ENCODE results near the gene C1QTNF9. TPM values are rescaled to one million over a fixed set of nuclear protein-coding genes. Genes with fewer than 3 reads are reported as not detected.

C1QTNF9 gene
- total and polyA plus RNA-seq, 4 donors = 0.10 to 0.25 (median 0.19) TPM; not detected in 1

GRCh38 chr13:24293746-24294145 lies 15.6 kb upstream of the C1QTNF9 start:
- Histone ChIP-seq H3K27ac (ENCODE audit: low read depth in 1 of 2, low read length in 2 of 2) (no peak overlapping the region), H3K27me3 (ENCODE audit: control insufficient read depth in 4 of 4, insufficient read depth in 4 of 4, low read length in 3 of 4) (no peaks in the 10 kb centered on the region), H3K4me3 (ENCODE audit: low read depth in 1 of 3, low read length in 3 of 3) (no peak overlapping the region), H3K36me3 (ENCODE audit: control insufficient read depth in 4 of 4, insufficient read depth in 3 of 4, low read depth in 1 of 4, low read length in 3 of 4) (peaks cover 23 to 91% (median 83%) of the 10 kb centered on the region in 4 donors), H3K9ac (ENCODE audit: low read depth in 1 of 2, low read length in 2 of 2) (no peak overlapping the region), H3K4me1 (ENCODE audit: control insufficient read depth in 4 of 4, insufficient read depth in 4 of 4, low read length in 3 of 4) (no peaks in the 10 kb centered on the region), H3K9me3 (ENCODE audit: control insufficient read depth in 4 of 4, low read length in 3 of 4) (no peaks in the 10 kb centered on the region)
- TF ChIP-seq ATF3 (IDR thresholded peaks at IDR 0.05) (no peak), HNF4A (conservative IDR thresholded peaks at IDR 0.05) (no peak), TAF1 (conservative IDR thresholded peaks at IDR 0.05) (no peak), JUND (IDR thresholded peaks at IDR 0.05) (no peak), NR2F2 (IDR thresholded peaks at IDR 0.05) (no peak), CTCF (IDR thresholded peaks at IDR 0.05; ENCODE audit: low read depth, low read length, missing input control) (no peak), RXRA (IDR thresholded peaks at IDR 0.05) (no peak), GABPA (IDR thresholded peaks at IDR 0.05 in 1 of 2, conservative IDR thresholded peaks at IDR 0.05 in 1 of 2) (no peak), FOXA2 (IDR thresholded peaks at IDR 0.05) (no peak), MAX (IDR thresholded peaks at IDR 0.05) (no peak), ZBTB33 (IDR thresholded peaks at IDR 0.05) (no peak), RAD21 (IDR thresholded peaks at IDR 0.05) (no peak), SP1 (IDR thresholded peaks at IDR 0.05) (no peak), REST (IDR thresholded peaks at IDR 0.05) (no peak), EGR1 (IDR thresholded peaks at IDR 0.05; ENCODE audit: low read depth in 2 of 2) (no peak)
- 97% methylated on average over 10 of the region's 10 CpGs for WGBS
- no peak for DNase-seq (ENCODE audit: low spot score)

Data from liver (tissue), 9 donors.